Measurements from ENCODE around the gene TEF. TPM values are rescaled to one million over a fixed set of nuclear protein-coding genes. Genes with fewer than 3 reads are reported as not detected.
A peak's percentile ranks its signal among the peaks of the same experiment; 100 is the strongest.
"Not testable (repeated sequence)": the region's sequence is repeated elsewhere in the genome, so short reads cannot be mapped to it uniquely, and the experiment has no call there.

Gene TEF
- total and polyA plus RNA-seq, 2 experiments from 2014 or later = 2.3 to 7.2 TPM

DNA sequence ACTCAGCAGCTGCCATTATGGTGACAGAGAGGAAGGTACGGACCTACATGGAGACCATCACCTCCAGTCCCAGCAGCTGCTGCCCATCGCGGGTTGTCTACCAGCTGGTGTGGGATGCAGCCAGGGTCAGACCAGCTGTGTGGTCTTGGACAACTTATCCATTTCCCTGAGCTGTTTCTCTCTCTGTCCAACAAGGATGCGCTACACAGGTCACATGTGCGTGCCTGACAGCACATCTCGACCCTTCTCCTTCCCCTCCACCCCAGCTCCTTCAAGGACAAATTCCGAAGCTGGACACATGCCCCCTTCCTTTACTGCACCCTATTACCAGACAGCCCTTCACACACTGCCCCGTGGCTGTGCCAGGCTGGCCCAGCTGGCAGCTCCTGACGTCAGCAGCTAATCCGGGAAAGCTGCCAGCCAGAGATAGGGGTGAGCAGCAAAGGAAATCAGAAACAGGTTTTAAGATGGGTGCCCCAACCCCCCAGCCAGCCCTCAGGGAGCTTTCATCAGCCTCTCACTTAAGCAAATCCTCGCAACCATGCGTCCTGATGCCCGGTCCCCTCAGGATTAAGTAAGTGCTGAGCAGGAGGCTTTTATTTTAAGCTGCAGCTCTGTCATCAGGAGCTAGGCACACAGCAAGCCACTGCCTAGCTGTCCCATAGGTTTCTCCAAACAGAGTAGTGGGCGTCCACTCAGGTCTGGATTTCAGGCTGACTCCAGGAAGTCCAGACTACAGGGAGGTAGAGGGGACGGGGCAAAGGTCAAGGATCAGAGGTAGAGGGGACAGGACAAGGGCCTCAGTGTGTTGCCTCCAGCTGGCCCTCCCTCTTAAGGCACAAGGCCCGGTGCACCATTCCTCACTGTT is 20.3 kb downstream of the TEF start:
- Histone ChIP-seq H3K4me1 (ENCODE audit: insufficient read depth) (no peaks in the 10 kb centered on the region), H3K4me3 (no peak overlapping the region), H3K79me2 (replicated peaks; ENCODE audit: insufficient read depth) (no peaks in the 10 kb centered on the region), H4K20me1 (replicated peaks; ENCODE audit: insufficient read depth) (no peaks in the 10 kb centered on the region), H3K27me3 (ENCODE audit: insufficient read depth) (no peaks in the 10 kb centered on the region), H3K27ac (ENCODE audit: low read depth) (no peak overlapping the region), H3F3A (replicated peaks; ENCODE audit: low read depth) (no peaks in the 10 kb centered on the region), H3K36me3 (ENCODE audit: insufficient read depth) (no peaks in the 10 kb centered on the region), H2AFZ (no peak overlapping the region), H3K4me2 (no peak overlapping the region), H3K9me2 (ENCODE audit: insufficient read depth) (no peaks in the 10 kb centered on the region)
- Mint-ChIP-seq H3K36me3 (ENCODE audit: low read depth) (peaks cover 4% of the 10 kb centered on the region; the same call in 1 of the 3 replicates), H3K27ac (no peak overlapping the region), H3K4me1 (peaks cover 9% of the 10 kb centered on the region; the same call in 2 of the 3 replicates), H3K27me3 (ENCODE audit: insufficient read depth, low read depth, poor library complexity) (peaks cover 4% of the 10 kb centered on the region), H3K9me3 (no peaks in the 10 kb centered on the region; the same call in 2 of the 3 replicates), H3K4me3 (no peak overlapping the region)
- ATAC-seq (no peak), DNase-seq (ENCODE audit: low spot score) (no peak)
- TF ChIP-seq CREB1 (CRISPR knock-in tag; IDR thresholded peaks at IDR 0.05; ENCODE audit: low read depth) = no peak
- TF ChIP-seq, protein P1, sequence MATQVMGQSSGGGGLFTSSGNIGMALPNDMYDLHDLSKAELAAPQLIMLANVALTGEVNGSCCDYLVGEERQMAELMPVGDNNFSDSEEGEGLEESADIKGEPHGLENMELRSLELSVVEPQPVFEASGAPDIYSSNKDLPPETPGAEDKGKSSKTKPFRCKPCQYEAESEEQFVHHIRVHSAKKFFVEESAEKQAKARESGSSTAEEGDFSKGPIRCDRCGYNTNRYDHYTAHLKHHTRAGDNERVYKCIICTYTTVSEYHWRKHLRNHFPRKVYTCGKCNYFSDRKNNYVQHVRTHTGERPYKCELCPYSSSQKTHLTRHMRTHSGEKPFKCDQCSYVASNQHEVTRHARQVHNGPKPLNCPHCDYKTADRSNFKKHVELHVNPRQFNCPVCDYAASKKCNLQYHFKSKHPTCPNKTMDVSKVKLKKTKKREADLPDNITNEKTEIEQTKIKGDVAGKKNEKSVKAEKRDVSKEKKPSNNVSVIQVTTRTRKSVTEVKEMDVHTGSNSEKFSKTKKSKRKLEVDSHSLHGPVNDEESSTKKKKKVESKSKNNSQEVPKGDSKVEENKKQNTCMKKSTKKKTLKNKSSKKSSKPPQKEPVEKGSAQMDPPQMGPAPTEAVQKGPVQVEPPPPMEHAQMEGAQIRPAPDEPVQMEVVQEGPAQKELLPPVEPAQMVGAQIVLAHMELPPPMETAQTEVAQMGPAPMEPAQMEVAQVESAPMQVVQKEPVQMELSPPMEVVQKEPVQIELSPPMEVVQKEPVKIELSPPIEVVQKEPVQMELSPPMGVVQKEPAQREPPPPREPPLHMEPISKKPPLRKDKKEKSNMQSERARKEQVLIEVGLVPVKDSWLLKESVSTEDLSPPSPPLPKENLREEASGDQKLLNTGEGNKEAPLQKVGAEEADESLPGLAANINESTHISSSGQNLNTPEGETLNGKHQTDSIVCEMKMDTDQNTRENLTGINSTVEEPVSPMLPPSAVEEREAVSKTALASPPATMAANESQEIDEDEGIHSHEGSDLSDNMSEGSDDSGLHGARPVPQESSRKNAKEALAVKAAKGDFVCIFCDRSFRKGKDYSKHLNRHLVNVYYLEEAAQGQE (IDR thresholded peaks at IDR 0.05; ENCODE audit: unreplicated experiment) = no peak

DNA sequence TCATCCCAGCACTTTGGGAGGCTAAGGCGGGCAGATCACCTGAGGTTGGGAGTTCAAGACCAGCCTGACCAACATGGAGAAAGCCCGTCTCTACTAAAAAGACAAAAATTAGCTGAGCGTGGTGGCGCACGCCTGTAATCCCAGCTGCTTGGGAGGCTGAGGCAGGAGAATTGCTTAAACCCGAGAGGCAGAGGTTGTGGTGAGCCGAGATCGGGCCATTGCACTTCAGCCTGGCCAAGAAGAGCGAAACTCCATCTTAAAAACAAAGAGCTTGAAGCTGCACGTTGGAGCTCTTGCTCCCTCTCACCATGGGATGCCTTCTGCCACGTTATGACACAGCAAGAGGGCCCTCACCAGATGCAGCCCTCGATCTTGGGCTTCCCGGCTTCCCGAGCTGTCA is 21.1 kb downstream of the TEF start:
- H4K20me1 ChIP-seq (replicated peaks; ENCODE audit: insufficient read depth); H3K9me3 Mint-ChIP-seq; H3K27me3 ChIP-seq (ENCODE audit: insufficient read depth); H3K27me3 Mint-ChIP-seq (ENCODE audit: insufficient read depth, low read depth, poor library complexity); H3K27ac Mint-ChIP-seq; H3K4me1 ChIP-seq (ENCODE audit: insufficient read depth); H3K36me3 Mint-ChIP-seq (ENCODE audit: low read depth); H3K36me3 ChIP-seq (ENCODE audit: insufficient read depth); H3K27ac ChIP-seq (ENCODE audit: low read depth); H3K4me1 Mint-ChIP-seq; H2AFZ ChIP-seq; DNase-seq (ENCODE audit: low spot score); ATAC-seq; H3F3A ChIP-seq (replicated peaks; ENCODE audit: low read depth); H3K9me2 ChIP-seq (ENCODE audit: insufficient read depth); H3K4me3 ChIP-seq; H3K79me2 ChIP-seq (replicated peaks; ENCODE audit: insufficient read depth); H3K4me2 ChIP-seq; H3K4me3 Mint-ChIP-seq: not testable (repeated sequence)

DNA sequence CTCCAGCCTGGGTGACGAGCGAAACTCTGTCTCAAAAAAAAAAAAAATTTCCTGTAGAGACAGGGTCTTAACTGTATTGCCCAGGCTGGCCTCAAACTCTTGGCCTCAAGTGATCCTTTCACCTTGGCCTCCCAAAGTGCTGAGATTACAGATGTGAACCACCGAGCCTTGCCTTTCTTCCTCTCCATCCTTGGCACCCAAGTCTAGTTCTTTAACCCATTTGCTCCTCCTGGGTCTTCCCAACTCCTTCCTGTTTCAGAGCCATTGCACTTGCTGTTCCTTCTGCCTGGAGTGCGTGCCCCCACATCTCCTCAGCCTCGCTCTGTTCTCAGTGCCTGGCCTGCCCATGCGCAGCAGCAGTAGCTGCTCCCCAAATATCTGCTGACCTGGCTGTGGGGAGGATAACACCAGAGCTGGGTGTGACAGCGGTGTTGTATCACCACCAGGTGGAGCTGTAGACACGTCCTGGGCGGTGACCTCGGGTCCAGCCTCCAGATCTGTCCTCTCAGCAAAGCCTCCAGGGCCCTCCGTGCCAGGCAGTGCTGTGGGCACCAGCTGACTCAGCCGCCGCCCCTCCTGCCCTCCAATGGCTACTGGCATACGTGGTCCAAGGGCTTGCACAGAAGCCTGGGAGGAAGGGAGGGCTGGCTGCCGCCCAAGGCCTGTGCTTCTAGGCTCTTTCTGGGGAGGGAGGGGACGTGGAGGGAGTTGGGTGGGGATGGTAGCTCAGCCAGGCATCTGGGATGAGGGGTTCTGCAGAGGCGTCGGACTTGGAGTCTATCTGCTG is 22.0 kb downstream of the TEF start:
- Histone ChIP-seq H3K36me3 (ENCODE audit: insufficient read depth) (no peaks in the 10 kb centered on the region), H3K27me3 (ENCODE audit: insufficient read depth) (no peaks in the 10 kb centered on the region), H3K4me1 (ENCODE audit: insufficient read depth) (no peaks in the 10 kb centered on the region), H3K27ac (ENCODE audit: low read depth) (no peak overlapping the region), H3F3A (replicated peaks; ENCODE audit: low read depth) (0 out of 2 replicates have a peak, but pooled peaks cover 3% of the 10 kb centered on the region), H3K4me2 (peak overlapping the region; percentile 48; the same call in 1 of the 2 replicates), H2AFZ (peak overlapping the region; percentile 47), H3K79me2 (replicated peaks; ENCODE audit: insufficient read depth) (no peaks in the 10 kb centered on the region), H3K4me3 (0 out of 2 replicates have a peak overlapping the region, but pooled peaks have one; percentile 35), H3K9me2 (ENCODE audit: insufficient read depth) (no peaks in the 10 kb centered on the region), H4K20me1 (replicated peaks; ENCODE audit: insufficient read depth) (no peaks in the 10 kb centered on the region)
- Mint-ChIP-seq H3K27me3 (ENCODE audit: insufficient read depth, low read depth, poor library complexity) (peaks cover 8% of the 10 kb centered on the region), H3K9me3 (no peaks in the 10 kb centered on the region; the same call in 2 of the 3 replicates), H3K36me3 (ENCODE audit: low read depth) (no peaks in the 10 kb centered on the region), H3K4me3 (no peak overlapping the region), H3K4me1 (peaks cover 9% of the 10 kb centered on the region; the same call in 2 of the 3 replicates), H3K27ac (no peak overlapping the region)
- peak; percentile 95 for DNase-seq (ENCODE audit: low spot score)
- TF ChIP-seq, protein P2, sequence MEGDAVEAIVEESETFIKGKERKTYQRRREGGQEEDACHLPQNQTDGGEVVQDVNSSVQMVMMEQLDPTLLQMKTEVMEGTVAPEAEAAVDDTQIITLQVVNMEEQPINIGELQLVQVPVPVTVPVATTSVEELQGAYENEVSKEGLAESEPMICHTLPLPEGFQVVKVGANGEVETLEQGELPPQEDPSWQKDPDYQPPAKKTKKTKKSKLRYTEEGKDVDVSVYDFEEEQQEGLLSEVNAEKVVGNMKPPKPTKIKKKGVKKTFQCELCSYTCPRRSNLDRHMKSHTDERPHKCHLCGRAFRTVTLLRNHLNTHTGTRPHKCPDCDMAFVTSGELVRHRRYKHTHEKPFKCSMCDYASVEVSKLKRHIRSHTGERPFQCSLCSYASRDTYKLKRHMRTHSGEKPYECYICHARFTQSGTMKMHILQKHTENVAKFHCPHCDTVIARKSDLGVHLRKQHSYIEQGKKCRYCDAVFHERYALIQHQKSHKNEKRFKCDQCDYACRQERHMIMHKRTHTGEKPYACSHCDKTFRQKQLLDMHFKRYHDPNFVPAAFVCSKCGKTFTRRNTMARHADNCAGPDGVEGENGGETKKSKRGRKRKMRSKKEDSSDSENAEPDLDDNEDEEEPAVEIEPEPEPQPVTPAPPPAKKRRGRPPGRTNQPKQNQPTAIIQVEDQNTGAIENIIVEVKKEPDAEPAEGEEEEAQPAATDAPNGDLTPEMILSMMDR (conservative IDR thresholded peaks at IDR 0.05; ENCODE audit: low read depth in 2 of 2) = peak; percentile 96 to 100
- TF ChIP-seq CREB1 (CRISPR knock-in tag; IDR thresholded peaks at IDR 0.05; ENCODE audit: low read depth) = 0 out of 2 replicates have a peak, but pooled peaks have one; percentile 3
- no peak for TF ChIP-seq EZH2 (IDR thresholded peaks at IDR 0.05; ENCODE audit: low read depth, unreplicated experiment)
- ATAC-seq = peak; percentile 97
